ENCODE data around the gene NVL. TPM values are rescaled to one million over a fixed set of nuclear protein-coding genes. Genes with fewer than 3 reads are reported as not detected.
"Not testable (repeated sequence)": the region's sequence is repeated elsewhere in the genome, so short reads cannot be mapped to it uniquely, and the experiment has no call there.

Gene NVL
- polyA plus RNA-seq, 12 donors: 16.1 to 55.0 (median 25.9) TPM; not detected in 1

- DNase-seq: no peak
Observed at GRCh38 chr1:224339442-224340033, 9.6 kb upstream of the NVL start.

- DNase-seq: no peak
Observed at GRCh38 chr1:224338150-224338838, 8.3 kb upstream of the NVL start.

DNA sequence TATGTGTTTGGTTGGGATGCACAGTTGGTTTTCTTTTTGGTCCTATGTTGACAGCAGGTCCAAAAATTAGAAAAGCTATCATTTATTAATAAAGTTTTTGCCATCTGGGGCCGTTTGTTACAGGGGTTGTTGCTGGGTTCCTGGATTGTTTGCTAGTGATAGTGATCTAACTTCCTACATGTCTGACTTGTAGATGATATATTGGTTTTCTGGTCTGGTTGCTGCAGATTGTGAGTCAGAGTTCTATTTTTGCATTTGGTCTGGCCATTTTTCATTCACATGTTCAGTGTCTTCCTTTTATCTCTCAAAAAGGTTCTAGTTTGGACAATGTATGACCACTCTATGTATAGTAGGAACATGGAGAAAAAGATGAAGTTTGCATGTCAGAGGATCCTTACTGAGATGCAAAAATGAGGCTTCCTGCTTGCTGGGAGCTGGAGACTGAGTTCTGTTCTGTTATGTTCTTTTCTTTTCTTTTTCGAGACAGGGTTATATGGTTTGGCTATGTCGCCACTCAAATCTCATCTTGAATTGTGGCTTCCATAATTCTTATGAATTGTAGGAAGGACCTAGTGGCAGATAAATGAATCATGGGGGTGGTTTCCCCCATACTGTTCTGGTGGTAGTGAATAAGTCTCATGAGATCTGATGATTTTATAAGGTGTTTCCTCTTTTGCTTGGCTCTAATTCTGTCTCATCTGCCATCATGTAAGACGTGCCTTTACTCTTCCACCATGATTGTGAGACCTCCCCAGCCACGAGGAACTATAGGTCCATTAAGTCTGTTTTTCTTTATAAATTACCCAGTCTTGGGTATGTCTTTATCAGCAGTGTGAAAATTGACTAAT lies 4.2 kb upstream of the NVL start:
- no peak for DNase-seq

DNA sequence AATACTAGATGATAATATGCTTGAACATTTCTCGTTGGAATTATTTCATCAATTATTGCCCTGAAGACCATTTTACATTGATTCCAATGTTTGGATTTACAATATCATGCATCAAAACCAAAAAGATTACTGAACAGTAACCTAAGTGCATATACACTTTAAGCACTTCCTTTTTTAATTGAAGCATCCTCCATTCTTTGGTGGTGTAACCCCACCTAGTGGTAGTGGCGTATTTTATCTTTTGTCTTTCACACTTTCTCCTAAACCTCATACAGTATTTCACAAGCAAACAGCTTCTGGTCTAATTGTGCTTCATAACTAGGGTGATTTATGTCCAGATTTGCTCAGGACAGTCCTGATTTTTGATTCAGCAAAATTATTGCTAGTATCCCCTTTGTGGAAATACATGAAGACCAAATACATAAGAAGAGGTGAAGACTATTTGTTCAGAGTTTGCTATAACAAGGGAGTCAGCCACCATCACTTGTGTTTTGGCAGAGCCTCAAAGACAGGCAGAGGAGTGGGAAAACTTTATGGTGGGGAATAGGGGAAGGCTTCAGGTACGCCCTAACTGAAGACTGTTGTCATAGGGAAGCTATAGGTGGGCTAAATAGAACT lies 3.4 kb upstream of the NVL start:
- peak; percentile 56 for DNase-seq

- DNase-seq: no peak
Observed at GRCh38 chr1:224331824-224332223, 1.9 kb upstream of the NVL start.

DNA sequence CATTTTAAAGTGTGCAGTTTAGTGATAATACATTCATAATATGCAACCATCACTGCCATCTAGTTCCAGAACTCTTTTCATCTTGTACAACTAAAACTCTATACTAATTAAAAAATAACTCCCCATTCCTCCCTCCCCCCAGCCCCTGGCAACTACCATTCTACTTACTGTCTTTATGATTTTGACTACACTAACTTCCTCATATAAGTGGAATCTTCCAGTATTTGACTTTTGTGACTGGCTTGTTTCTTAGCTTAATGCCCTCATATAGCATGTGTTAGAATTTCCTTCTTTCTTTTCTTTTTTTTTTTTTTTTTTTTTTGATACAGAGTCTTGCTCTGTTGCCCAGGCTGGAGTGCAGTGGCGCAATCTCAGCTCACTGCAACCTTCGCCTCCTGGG lies 1.4 kb upstream of the NVL start:
- no peak for DNase-seq

GRCh38 chr1:224329484-224329841 lies 509 bp downstream of the NVL start:
- DNase-seq: no peak

DNA sequence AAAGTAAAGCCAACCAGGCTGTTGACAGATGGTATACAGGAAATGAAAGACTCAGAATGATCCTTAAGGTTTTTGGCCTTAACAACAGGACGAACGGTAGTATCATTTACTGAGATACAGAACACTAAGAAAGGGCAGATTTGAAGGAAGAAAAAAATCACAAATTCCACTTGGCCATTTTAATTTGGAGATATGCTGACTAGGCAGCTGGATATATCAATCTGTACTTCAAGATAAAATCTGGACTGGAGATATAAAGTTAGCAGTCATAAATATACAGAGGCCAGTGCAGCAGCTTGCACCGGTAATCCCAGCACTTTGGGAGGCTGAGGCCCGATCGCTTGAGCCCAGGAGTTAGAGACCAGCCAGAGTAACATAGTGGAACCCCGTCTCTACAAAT lies 1.3 kb downstream of the NVL start:
- DNase-seq: no peak

DNA sequence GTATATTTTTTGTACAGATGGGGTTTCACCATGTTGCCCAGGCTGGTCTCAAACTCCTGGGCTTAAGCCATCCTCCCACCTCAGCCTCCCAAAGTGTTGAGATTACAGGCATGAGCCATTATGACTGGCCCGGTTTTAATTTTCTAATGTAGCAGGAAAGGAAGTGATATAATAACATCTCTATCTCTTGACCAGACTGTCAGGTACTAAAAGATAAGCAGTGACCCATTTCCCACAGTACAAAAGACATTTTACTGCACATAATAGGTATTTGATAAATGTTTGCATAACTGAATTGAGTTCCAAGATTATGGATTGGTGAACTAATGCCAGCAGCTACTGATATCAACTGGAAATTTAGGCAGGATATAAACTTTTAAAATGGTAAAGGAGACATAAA lies 4.0 kb downstream of the NVL start:
- DNase-seq: no peak

DNA sequence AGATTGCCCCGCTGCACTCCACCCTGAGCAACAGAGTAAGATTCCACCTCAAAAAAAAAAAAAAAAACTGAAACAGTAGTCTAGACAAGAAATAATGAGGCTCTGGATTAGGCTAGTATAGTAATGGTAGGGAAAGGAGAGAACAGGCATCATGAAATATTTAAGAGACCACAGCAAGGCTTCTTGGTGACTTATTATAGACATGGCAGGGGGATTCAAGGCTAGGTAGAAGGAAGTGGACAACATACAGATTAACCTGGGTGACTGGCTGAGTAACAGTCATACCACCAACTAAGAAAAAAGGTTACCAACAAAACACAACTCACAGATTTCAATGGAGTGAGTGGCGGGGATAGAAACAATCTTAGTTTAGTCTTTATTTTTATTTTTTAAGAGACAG lies 8.3 kb downstream of the NVL start:
- no peak for DNase-seq

GRCh38 chr1:224317383-224318045 lies 12.5 kb downstream of the NVL start:
- DNase-seq: no peak

DNA sequence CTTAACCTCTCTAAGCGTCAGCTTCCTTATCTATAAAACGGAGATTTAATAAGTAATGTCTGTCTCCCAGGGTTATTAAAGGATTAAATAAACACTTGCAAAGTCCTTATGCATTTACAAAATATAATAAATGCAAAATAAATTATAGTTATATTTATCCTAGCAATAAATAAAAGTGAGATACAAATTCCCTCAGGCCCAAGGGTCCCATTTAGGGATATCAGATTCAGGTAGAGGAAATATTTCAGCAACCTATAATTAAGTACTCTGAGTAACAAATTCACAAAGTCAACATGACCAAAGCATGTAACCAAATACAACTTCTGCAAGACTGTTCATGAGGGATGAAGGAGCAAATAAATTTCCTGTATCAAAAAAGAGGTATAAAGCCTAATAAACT lies 17.9 kb downstream of the NVL start:
- no peak for DNase-seq

- DNase-seq: not testable (repeated sequence)
Observed at GRCh38 chr1:224311503-224311902, 18.5 kb downstream of the NVL start.

DNA sequence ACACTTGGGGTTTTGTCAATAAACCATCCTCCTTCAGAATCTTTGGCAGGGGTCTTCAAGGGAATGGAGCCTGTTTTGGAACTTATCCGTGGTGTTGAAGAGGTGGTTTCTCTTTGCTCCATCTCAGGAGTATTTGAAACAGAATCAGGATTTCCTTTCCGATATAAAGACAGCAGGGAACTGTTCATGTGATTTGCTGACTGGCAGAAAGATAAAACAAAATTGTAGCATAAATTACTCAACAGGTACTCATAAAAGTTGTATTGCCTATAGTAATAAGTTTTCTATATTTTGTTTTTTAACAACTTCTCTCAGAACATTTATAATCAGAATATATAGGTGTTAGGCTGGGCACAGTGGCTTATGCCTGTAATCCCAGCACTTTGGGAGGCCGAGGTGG lies 21.9 kb downstream of the NVL start:
- DNase-seq: no peak

- no peak for DNase-seq
Observed at GRCh38 chr1:224304767-224305166, 25.2 kb downstream of the NVL start.

DNA sequence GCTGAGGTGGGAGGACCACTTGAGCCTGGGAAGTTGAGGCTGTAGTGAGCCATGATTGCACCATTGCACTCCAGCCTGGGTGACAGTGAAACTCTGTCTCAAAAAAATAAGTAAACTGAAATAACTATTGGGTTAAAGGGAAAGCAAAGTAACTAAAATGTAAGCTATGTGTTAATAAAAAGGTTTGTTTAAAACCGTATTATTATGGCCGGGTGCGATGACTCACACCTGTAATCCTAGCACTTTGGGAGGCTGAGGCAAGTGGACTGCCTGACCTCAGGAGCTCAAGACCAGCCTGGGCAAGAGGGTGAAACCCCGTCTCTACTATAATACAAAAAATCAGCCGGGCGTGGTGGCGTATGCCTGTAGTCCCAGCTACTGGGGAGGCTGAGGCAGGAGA lies 27.0 kb downstream of the NVL start:
- no peak for DNase-seq

GRCh38 chr1:224301391-224301790 lies 28.6 kb downstream of the NVL start:
- no peak for DNase-seq

GRCh38 chr1:224300346-224300745 lies 29.6 kb downstream of the NVL start:
- no peak for DNase-seq

GRCh38 chr1:224298346-224299330 lies 31.3 kb downstream of the NVL start:
- no peak for DNase-seq

DNA sequence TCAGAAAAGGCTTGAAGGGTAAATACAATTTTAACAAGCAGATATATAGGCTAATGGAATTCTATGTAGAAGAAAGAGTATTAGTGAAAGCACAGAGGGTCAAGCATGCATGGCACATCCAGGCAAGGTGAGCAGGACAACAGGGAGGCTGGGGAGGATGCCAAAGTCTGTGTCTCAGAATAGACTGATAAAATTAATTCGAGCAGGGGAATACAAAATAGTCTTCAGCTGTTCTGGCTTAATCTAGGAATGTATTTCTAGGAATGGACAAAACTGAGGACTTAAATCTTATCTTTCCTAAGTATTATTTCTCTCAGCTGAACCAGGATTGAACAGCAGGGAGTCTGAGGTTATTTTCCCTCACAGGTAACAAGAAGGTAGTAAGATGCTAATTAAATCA lies 35.2 kb downstream of the NVL start:
- DNase-seq: no peak

DNA sequence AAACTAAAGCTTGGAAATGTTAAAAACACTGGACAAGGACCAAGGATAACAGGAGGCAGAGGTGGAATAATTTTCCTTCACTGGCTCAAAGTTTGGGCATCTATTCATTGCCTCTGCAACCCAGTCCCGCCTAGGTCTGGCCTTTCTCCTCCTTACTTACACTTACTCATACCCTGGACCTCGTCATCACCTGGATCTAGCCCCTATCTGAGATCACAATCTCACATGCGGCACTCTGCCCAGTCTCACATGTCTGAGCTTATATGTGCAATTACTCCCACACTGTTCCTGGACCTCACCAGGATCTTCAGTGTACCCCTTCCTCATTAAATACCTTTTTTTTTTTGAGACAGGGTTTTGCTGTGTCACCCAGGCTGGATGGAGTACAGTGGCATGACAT lies 37.6 kb downstream of the NVL start:
- DNase-seq: no peak
